ENCODE data around the gene NT5DC3.

NT5DC3 gene

GRCh38 chr12:103840876-103841689 lies at the start of gene NT5DC3:
TSS of gene NT5DC3 (minus strand) at chr12:103841234. CDS start at chr12:103841156, 78 bp downstream.
- peak; percentile 82 to 89 for DNase-seq

- no peak for DNase-seq
Observed at GRCh38 chr12:103887738-103888137, 46.7 kb upstream of the NT5DC3 start.

GRCh38 chr12:103886195-103886797 lies 45.3 kb upstream of the NT5DC3 start:
- DNase-seq, result no peak

GRCh38 chr12:103884316-103884715 lies 43.3 kb upstream of the NT5DC3 start:
- DNase-seq, result peak; percentile 31 to 62

- no peak for DNase-seq
Observed at GRCh38 chr12:103883908-103884307, 42.9 kb upstream of the NT5DC3 start.

- no peak for DNase-seq
Observed at GRCh38 chr12:103882861-103883596, 42.0 kb upstream of the NT5DC3 start.

- DNase-seq, result no peak
Observed at GRCh38 chr12:103881261-103881660, 40.2 kb upstream of the NT5DC3 start.

- peak in 1 of 2 donors; percentile 35 for DNase-seq
Observed at GRCh38 chr12:103880299-103881142, 39.5 kb upstream of the NT5DC3 start.

- no peak for DNase-seq
Observed at GRCh38 chr12:103879878-103880277, 38.8 kb upstream of the NT5DC3 start.

- no peak for DNase-seq
Observed at GRCh38 chr12:103879048-103879692, 38.1 kb upstream of the NT5DC3 start.

- peak; percentile 47 to 71 for DNase-seq
Observed at GRCh38 chr12:103877934-103878510, 37.0 kb upstream of the NT5DC3 start.

GRCh38 chr12:103877288-103877687 lies 36.3 kb upstream of the NT5DC3 start:
- no peak for DNase-seq

GRCh38 chr12:103875666-103876065 lies 34.6 kb upstream of the NT5DC3 start:
- DNase-seq, result no peak

- no peak for DNase-seq
Observed at GRCh38 chr12:103868215-103868614, 27.2 kb upstream of the NT5DC3 start.

GRCh38 chr12:103865151-103865730 lies 24.2 kb upstream of the NT5DC3 start:
- DNase-seq, result no peak

GRCh38 chr12:103864710-103865109 lies 23.7 kb upstream of the NT5DC3 start:
- DNase-seq, result no peak

GRCh38 chr12:103858953-103859601 lies 18.0 kb upstream of the NT5DC3 start:
- DNase-seq, result no peak

- DNase-seq, result no peak
Observed at GRCh38 chr12:103858335-103858734, 17.3 kb upstream of the NT5DC3 start.

- no peak for DNase-seq
Observed at GRCh38 chr12:103857164-103857563, 16.1 kb upstream of the NT5DC3 start.

GRCh38 chr12:103855896-103856657 lies 15.0 kb upstream of the NT5DC3 start:
- DNase-seq, result no peak
